ENCODE measurements around the gene COL24A1.
"Not testable (repeated sequence)": the region's sequence is repeated elsewhere in the genome, so short reads cannot be mapped to it uniquely, and the experiment has no call there.

COL24A1 gene

GRCh38 chr1:86137436-86137835, 19.1 kb downstream of the COL24A1 start:
- no peak for TF ChIP-seq CTCF (conservative IDR thresholded peaks at IDR 0.05; ENCODE audit: low read depth, low read length)
- H4K20me1 ChIP-seq (ENCODE audit: insufficient read depth) = no peaks in the 10 kb centered on the region

GRCh38 chr1:86119214-86119764, 37.3 kb downstream of the COL24A1 start:
- no peaks in the 10 kb centered on the region for H4K20me1 ChIP-seq (ENCODE audit: insufficient read depth)
- H3K27ac ChIP-seq = no peak overlapping the region
- no peaks in the 10 kb centered on the region for H3K36me3 ChIP-seq (ENCODE audit: insufficient read depth)
- no peak overlapping the region for H2AFZ ChIP-seq (ENCODE audit: low read depth)
- H3K4me1 ChIP-seq (ENCODE audit: low read depth, poor library complexity, severe bottlenecking) = peaks cover 10% of the 10 kb centered on the region
- no peak overlapping the region for H3K4me3 ChIP-seq (IDR thresholded peaks at IDR 0.05; ENCODE audit: insufficient read depth, low read depth, low read length)
- no peaks in the 10 kb centered on the region for H3K79me2 ChIP-seq (ENCODE audit: insufficient read depth, low read depth)
- no peaks in the 10 kb centered on the region for H3K27me3 ChIP-seq (ENCODE audit: insufficient read depth, low read depth)
- H3K4me2 ChIP-seq = no peak overlapping the region
- no peak for TF ChIP-seq CTCF (conservative IDR thresholded peaks at IDR 0.05; ENCODE audit: low read depth, low read length)
- H3K9ac ChIP-seq = no peak overlapping the region

More at GRCh38 chr1:86137436-86137835, 19.1 kb downstream of the COL24A1 start:
- Histone ChIP-seq H3K4me1 (ENCODE audit: low read depth, poor library complexity, severe bottlenecking) (no peaks in the 10 kb centered on the region), H3K4me2 (no peak overlapping the region), H3K27ac (no peak overlapping the region), H3K4me3 (IDR thresholded peaks at IDR 0.05; ENCODE audit: insufficient read depth, low read depth, low read length) (no peak overlapping the region), H3K79me2 (ENCODE audit: insufficient read depth, low read depth) (no peaks in the 10 kb centered on the region), H3K27me3 (ENCODE audit: insufficient read depth, low read depth) (no peaks in the 10 kb centered on the region), H2AFZ (ENCODE audit: low read depth) (no peak overlapping the region), H3K36me3 (ENCODE audit: insufficient read depth) (no peaks in the 10 kb centered on the region; the same call in 1 of the 2 replicates), H3K9ac (no peak overlapping the region)

GRCh38 chr1:86114816-86115400, 41.7 kb downstream of the COL24A1 start:
- TF ChIP-seq CTCF (conservative IDR thresholded peaks at IDR 0.05; ENCODE audit: low read depth, low read length) = no peak
- no peak overlapping the region for H3K9ac ChIP-seq
- H4K20me1 ChIP-seq (ENCODE audit: insufficient read depth) = no peaks in the 10 kb centered on the region
- no peak overlapping the region for H3K27ac ChIP-seq
- no peak overlapping the region for H2AFZ ChIP-seq (ENCODE audit: low read depth)
- no peaks in the 10 kb centered on the region for H3K27me3 ChIP-seq (ENCODE audit: insufficient read depth, low read depth)
- no peak overlapping the region for H3K4me3 ChIP-seq (IDR thresholded peaks at IDR 0.05; ENCODE audit: insufficient read depth, low read depth, low read length)
- no peak overlapping the region for H3K4me2 ChIP-seq
- H3K36me3 ChIP-seq (ENCODE audit: insufficient read depth) = no peaks in the 10 kb centered on the region
- peaks cover 10% of the 10 kb centered on the region for H3K4me1 ChIP-seq (ENCODE audit: low read depth, poor library complexity, severe bottlenecking)
- no peaks in the 10 kb centered on the region for H3K79me2 ChIP-seq (ENCODE audit: insufficient read depth, low read depth)

- H3K36me3 ChIP-seq (ENCODE audit: insufficient read depth) = no peaks in the 10 kb centered on the region
- H3K9ac ChIP-seq = no peak overlapping the region
- no peaks in the 10 kb centered on the region for H3K27me3 ChIP-seq (ENCODE audit: insufficient read depth, low read depth)
- no peaks in the 10 kb centered on the region for H3K79me2 ChIP-seq (ENCODE audit: insufficient read depth, low read depth)
- no peak overlapping the region for H3K27ac ChIP-seq
- no peak for TF ChIP-seq CTCF (conservative IDR thresholded peaks at IDR 0.05; ENCODE audit: low read depth, low read length)
- H3K4me1 ChIP-seq (ENCODE audit: low read depth, poor library complexity, severe bottlenecking) = peaks cover 10% of the 10 kb centered on the region
- no peak overlapping the region for H3K4me3 ChIP-seq (IDR thresholded peaks at IDR 0.05; ENCODE audit: insufficient read depth, low read depth, low read length)
- no peak overlapping the region for H3K4me2 ChIP-seq
- no peak overlapping the region for H2AFZ ChIP-seq (ENCODE audit: low read depth)
- no peaks in the 10 kb centered on the region for H4K20me1 ChIP-seq (ENCODE audit: insufficient read depth)
These were observed 42.3 kb downstream of the COL24A1 start for GRCh38 chr1:86114236-86114635.

- not testable (repeated sequence) for H3K4me2 ChIP-seq; H3K4me3 ChIP-seq (IDR thresholded peaks at IDR 0.05; ENCODE audit: insufficient read depth, low read depth, low read length); H2AFZ ChIP-seq (ENCODE audit: low read depth); H3K27ac ChIP-seq; H3K36me3 ChIP-seq (ENCODE audit: insufficient read depth); H3K27me3 ChIP-seq (ENCODE audit: insufficient read depth, low read depth); H3K4me1 ChIP-seq (ENCODE audit: low read depth, poor library complexity, severe bottlenecking); H4K20me1 ChIP-seq (ENCODE audit: insufficient read depth); H3K79me2 ChIP-seq (ENCODE audit: insufficient read depth, low read depth); H3K9ac ChIP-seq
These were observed 45.0 kb downstream of the COL24A1 start for GRCh38 chr1:86111590-86111989.
